Neural cell (in vitro differentiated cells): ENCODE measurements around the gene HOXA10. TPM values are rescaled to one million over a fixed set of nuclear protein-coding genes. Genes with fewer than 3 reads are reported as not detected.

Experiments used
- H2AFZ ChIP-seq: fragments of 200-600, 300-800 bp; sonication (generic), shearing (Covaris generic); 2 replicates; pipeline ENCODE4 v1.6.0; 2014; ENCODE audit warnings: low read depth, mild to moderate bottlenecking, antibody characterized with exemption, low read length, moderate library complexity
- H3F3A ChIP-seq: fragments of 200-600 bp; shearing (Covaris generic); 2 replicates; pipeline ENCODE4 v1.6.1; 2016; ENCODE audit warnings: mild to moderate bottlenecking, moderate library complexity, mixed read lengths, antibody characterized with exemption, low read length; ENCODE audit not compliant: insufficient read depth, poor library complexity, severe bottlenecking
- H3K27ac ChIP-seq: fragments of 200-600, 300-800 bp; sonication (generic), shearing (Covaris generic); 2 replicates; pipeline ENCODE4 v1.5.1; 2014; ENCODE audit warnings: mild to moderate bottlenecking, low read length, moderate library complexity
- H3K27me3 ChIP-seq: fragments of 300-800, 200-600 bp; sonication (generic), shearing (Covaris generic); 2 replicates; pipeline ENCODE4 v1.6.0; 2014; ENCODE audit warnings: mild to moderate bottlenecking, low read depth, low read length, moderate library complexity; ENCODE audit not compliant: insufficient read depth
- H3K36me3 ChIP-seq: fragments of 300-800, 200-600 bp; sonication (generic), shearing (Covaris generic); 2 replicates; pipeline ENCODE4 v1.5.1; 2014; ENCODE audit warnings: mild to moderate bottlenecking, antibody characterized with exemption, low read length, moderate library complexity; ENCODE audit not compliant: insufficient read depth
- H3K4me2 ChIP-seq: fragments of 300-800, 200-600 bp; sonication (generic), shearing (Covaris generic); 2 replicates; pipeline ENCODE4 v1.6.0; 2014; ENCODE audit warnings: mild to moderate bottlenecking, low read length
- H3K4me3 ChIP-seq: fragments of 300-800, 200-600 bp; sonication (generic), shearing (Covaris generic); 2 replicates; pipeline ENCODE4 v1.5.1; 2014; ENCODE audit warnings: mild to moderate bottlenecking, low read length, moderate library complexity
- H3K79me2 ChIP-seq: fragments of 200-600 bp; shearing (Covaris generic); replicated peaks from 2 replicates; pipeline ENCODE4 v1.6.0; 2014; ENCODE audit warnings: mild to moderate bottlenecking, low read length, moderate library complexity; ENCODE audit not compliant: insufficient read depth
- H3K9ac ChIP-seq: fragments of 300-800, 200-600 bp; sonication (generic), shearing (Covaris generic); 2 replicates; pipeline ENCODE4 v1.6.1; 2016; ENCODE audit warnings: mild to moderate bottlenecking, low read length, mixed read lengths
- H3K9me2 ChIP-seq: fragments of 200-600 bp; shearing (Covaris generic); 2 replicates; pipeline ENCODE4 v1.6.1; 2016; ENCODE audit warnings: mild to moderate bottlenecking, low read length, mixed read lengths; ENCODE audit not compliant: insufficient read depth
- H3K9me3 ChIP-seq: fragments of 200-600, 300-800 bp; sonication (generic), shearing (Covaris generic); 2 replicates; pipeline ENCODE4 v1.6.1; 2016; ENCODE audit warnings: mild to moderate bottlenecking, mixed run types, low read length, moderate library complexity, mixed read lengths
- H4K20me1 ChIP-seq: fragments of 200-600 bp; shearing (Covaris generic); 2 replicates; pipeline ENCODE4 v1.6.1; 2016; ENCODE audit warnings: mild to moderate bottlenecking, mixed run types; ENCODE audit not compliant: insufficient read depth
- EP300 ChIP-seq: fragments of 450-650 bp; conservative IDR thresholded peaks from 2 replicates; pipeline ENCODE4 v1.6.1; 2014; ENCODE audit warnings: antibody characterized with exemption, mild to moderate bottlenecking, moderate library complexity; ENCODE audit not compliant: poor library complexity, severe bottlenecking
- EZH2 ChIP-seq: fragments of 200-600, 300-800 bp; shearing (Covaris generic), sonication (generic); IDR thresholded peaks from 2 replicates; pipeline ENCODE4 v1.6.1; 2014; ENCODE audit warnings: antibody characterized with exemption, low read length, borderline replicate concordance, mild to moderate bottlenecking; ENCODE audit not compliant: insufficient read depth, poor library complexity, severe bottlenecking
- MXI1 ChIP-seq: fragments of 450-650 bp; conservative IDR thresholded peaks from 2 replicates; pipeline ENCODE4 v1.6.1; 2014; ENCODE audit warnings: antibody characterized with exemption, mild to moderate bottlenecking; ENCODE audit not compliant: poor library complexity, severe bottlenecking
- POLR2AphosphoS5 ChIP-seq: IDR thresholded peaks from 2 replicates; pipeline ENCODE4 v1.6.1; 2012
- RAD21 ChIP-seq: fragments of 450-650 bp; conservative IDR thresholded peaks from 2 replicates; pipeline ENCODE4 v1.6.1; 2014; ENCODE audit warnings: antibody characterized with exemption, mild to moderate bottlenecking, moderate library complexity
- SMC3 ChIP-seq: fragments of 450-650 bp; conservative IDR thresholded peaks from 2 replicates; pipeline ENCODE4 v1.6.1; 2014; ENCODE audit warnings: antibody characterized with exemption, mild to moderate bottlenecking, moderate library complexity; ENCODE audit not compliant: poor library complexity
- TAF1 ChIP-seq: IDR thresholded peaks from 2 replicates; pipeline ENCODE4 v1.6.1; 2012; ENCODE audit warnings: low read depth
- polyA plus RNA-seq: library from polyadenylated mRNA; depleted of rRNA; stranded (reverse); fragments of >200 nt; gene quantifications from 2 replicates; pipeline ENCODE4 v1.2.3, GENCODE V29; 2014
- TF ChIP-seq, protein P1 (sequence below): IDR thresholded peaks from 2 replicates; pipeline ENCODE4 v1.6.1; 2012; ENCODE audit warnings: borderline replicate concordance
- TF ChIP-seq, protein P2 (sequence below): fragments of 450-650 bp; IDR thresholded peaks from 2 replicates; pipeline ENCODE4 v1.5.1; 2014; ENCODE audit warnings: antibody characterized with exemption, mild to moderate bottlenecking, moderate library complexity; ENCODE audit not compliant: poor library complexity, severe bottlenecking

The HOXA10 gene
- polyA plus RNA-seq, 1 donor from 2014 or later: not detected

DNA sequence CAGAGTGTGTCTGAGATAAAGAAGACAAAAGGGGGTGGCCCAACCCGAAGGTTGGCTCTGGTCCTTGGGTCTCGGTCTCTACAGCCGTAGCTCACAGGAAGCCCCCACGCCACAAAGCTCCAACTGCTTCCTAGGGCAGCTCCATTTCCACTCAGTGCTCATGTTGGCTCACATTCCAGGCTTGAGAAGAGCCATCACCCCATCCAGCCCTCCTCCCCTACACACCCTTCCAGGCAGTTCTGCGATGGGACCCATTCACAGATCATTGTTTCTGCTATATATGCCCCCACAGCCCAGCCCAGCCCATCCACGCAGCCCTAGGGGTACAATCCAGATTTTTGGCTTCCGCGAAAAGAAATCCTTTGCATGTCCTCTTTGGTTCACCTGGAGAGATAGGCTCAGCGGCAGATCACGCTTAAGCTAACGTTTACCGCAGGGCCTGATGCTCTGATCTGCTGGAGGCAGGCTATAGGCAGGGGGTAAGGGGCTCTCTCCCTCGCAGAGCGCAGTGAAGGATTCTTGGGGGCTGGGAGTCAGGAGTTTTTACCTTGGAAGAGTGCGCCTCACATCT, 17.1 kb upstream of the HOXA10 start:
- Histone ChIP-seq H3K4me2 (no peak overlapping the region), H3K9ac (no peak overlapping the region), H3K9me3 (no peaks in the 10 kb centered on the region), H2AFZ (no peak overlapping the region), H3K4me3 (no peak overlapping the region), H3F3A (no peaks in the 10 kb centered on the region), H3K79me2 (no peaks in the 10 kb centered on the region), H4K20me1 (no peaks in the 10 kb centered on the region), H3K27me3 (peaks cover 100% of the 10 kb centered on the region), H3K36me3 (no peaks in the 10 kb centered on the region), H3K27ac (no peak overlapping the region), H3K9me2 (no peaks in the 10 kb centered on the region)
- no peak for TF ChIP-seq RAD21
- TF ChIP-seq TAF1: no peak
- TF ChIP-seq, protein P1, sequence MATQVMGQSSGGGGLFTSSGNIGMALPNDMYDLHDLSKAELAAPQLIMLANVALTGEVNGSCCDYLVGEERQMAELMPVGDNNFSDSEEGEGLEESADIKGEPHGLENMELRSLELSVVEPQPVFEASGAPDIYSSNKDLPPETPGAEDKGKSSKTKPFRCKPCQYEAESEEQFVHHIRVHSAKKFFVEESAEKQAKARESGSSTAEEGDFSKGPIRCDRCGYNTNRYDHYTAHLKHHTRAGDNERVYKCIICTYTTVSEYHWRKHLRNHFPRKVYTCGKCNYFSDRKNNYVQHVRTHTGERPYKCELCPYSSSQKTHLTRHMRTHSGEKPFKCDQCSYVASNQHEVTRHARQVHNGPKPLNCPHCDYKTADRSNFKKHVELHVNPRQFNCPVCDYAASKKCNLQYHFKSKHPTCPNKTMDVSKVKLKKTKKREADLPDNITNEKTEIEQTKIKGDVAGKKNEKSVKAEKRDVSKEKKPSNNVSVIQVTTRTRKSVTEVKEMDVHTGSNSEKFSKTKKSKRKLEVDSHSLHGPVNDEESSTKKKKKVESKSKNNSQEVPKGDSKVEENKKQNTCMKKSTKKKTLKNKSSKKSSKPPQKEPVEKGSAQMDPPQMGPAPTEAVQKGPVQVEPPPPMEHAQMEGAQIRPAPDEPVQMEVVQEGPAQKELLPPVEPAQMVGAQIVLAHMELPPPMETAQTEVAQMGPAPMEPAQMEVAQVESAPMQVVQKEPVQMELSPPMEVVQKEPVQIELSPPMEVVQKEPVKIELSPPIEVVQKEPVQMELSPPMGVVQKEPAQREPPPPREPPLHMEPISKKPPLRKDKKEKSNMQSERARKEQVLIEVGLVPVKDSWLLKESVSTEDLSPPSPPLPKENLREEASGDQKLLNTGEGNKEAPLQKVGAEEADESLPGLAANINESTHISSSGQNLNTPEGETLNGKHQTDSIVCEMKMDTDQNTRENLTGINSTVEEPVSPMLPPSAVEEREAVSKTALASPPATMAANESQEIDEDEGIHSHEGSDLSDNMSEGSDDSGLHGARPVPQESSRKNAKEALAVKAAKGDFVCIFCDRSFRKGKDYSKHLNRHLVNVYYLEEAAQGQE: no peak
- no peak for TF ChIP-seq POLR2AphosphoS5
- TF ChIP-seq EZH2: no peak
- TF ChIP-seq EP300: no peak
- TF ChIP-seq, protein P2, sequence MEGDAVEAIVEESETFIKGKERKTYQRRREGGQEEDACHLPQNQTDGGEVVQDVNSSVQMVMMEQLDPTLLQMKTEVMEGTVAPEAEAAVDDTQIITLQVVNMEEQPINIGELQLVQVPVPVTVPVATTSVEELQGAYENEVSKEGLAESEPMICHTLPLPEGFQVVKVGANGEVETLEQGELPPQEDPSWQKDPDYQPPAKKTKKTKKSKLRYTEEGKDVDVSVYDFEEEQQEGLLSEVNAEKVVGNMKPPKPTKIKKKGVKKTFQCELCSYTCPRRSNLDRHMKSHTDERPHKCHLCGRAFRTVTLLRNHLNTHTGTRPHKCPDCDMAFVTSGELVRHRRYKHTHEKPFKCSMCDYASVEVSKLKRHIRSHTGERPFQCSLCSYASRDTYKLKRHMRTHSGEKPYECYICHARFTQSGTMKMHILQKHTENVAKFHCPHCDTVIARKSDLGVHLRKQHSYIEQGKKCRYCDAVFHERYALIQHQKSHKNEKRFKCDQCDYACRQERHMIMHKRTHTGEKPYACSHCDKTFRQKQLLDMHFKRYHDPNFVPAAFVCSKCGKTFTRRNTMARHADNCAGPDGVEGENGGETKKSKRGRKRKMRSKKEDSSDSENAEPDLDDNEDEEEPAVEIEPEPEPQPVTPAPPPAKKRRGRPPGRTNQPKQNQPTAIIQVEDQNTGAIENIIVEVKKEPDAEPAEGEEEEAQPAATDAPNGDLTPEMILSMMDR: no peak
- TF ChIP-seq SMC3: no peak
- no peak for TF ChIP-seq MXI1

DNA sequence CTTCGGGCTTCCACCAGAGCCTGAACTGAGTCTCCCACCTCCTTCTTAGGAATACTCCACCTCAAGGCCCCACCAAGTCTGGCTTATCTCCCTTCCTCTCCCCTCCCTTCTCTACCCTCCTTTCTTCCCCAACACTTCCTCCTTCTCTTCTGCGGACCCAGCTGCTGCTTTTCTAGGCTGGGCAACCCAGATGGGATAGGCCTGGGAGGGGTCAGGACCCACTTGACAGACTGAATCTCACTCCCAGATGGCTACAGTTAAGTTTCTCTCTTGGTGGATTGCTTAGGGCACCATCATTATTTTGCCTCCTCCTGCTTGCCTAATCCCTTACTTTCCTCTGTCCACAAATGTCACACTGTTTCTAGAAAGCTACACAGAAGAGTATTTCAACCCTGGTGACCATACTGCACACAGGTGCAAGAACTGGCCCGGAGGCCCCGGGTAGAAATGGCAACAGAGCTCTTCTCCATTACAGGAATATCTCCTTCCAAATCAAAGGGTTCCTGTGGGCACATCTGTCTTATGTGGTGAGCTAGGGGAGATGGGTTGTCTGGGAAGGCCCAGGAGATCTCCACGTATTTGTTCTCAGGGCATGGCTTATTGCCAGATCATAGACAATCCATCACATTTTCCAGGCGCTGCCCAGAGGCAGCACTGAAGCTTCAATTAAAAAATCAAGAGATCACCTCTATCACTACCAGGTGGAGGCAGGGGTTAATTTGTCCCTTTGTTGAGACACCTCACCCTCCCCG, 16.1 kb upstream of the HOXA10 start:
- Histone ChIP-seq H3K4me3 (no peak overlapping the region), H3K36me3 (no peaks in the 10 kb centered on the region), H2AFZ (no peak overlapping the region), H3K9ac (no peak overlapping the region), H3K27ac (no peak overlapping the region), H3K9me3 (peaks cover 6% of the 10 kb centered on the region), H4K20me1 (no peaks in the 10 kb centered on the region), H3K27me3 (peaks cover 100% of the 10 kb centered on the region), H3K4me2 (no peak overlapping the region), H3F3A (no peaks in the 10 kb centered on the region), H3K79me2 (no peaks in the 10 kb centered on the region), H3K9me2 (no peaks in the 10 kb centered on the region)
- TF ChIP-seq TAF1 (no peak), RAD21 (no peak)
